Transverse colon (tissue), 4 donors: ENCODE data around the gene SHISAL1. TPM values are rescaled to one million over a fixed set of nuclear protein-coding genes. Genes with fewer than 3 reads are reported as not detected.

Experiments used
- DNase-seq: peaks from one replicate; pipeline ENCODE4 v3.0.0-alpha.2; 2019
- H3K27ac ChIP-seq, 4 donors: fragments of 200-600 bp; sonication (generic); 2 replicates each; pipeline ENCODE4 v1.5.1; 2016 to 2018; ENCODE audit warnings: inconsistent platforms in 4 of 4
- H3K27me3 ChIP-seq: fragments of 200-600 bp; sonication (generic); 2 replicates; pipeline ENCODE4 v1.5.1; 2017; ENCODE audit warnings: inconsistent platforms
- H3K36me3 ChIP-seq, 4 donors: fragments of 200-600 bp; sonication (generic); 2 replicates each; pipeline ENCODE4 v1.5.1; 2017 to 2019; ENCODE audit warnings: inconsistent platforms in 4 of 4
- H3K4me1 ChIP-seq, 4 donors: fragments of 200-600 bp; sonication (generic); 2 replicates each; pipeline ENCODE4 v1.5.1; 2017 to 2020; ENCODE audit warnings: inconsistent platforms in 4 of 4
- H3K4me3 ChIP-seq, 4 donors: fragments of 200-600 bp; sonication (generic); 1 replicate in 1 of 4; 2 replicates in 3 of 4; pipeline versions ENCODE4 v1.5.1 to v1.6.1; 2017 to 2019; ENCODE audit warnings: inconsistent platforms in 4 of 4
- H3K9me3 ChIP-seq, 2 donors: fragments of 200-600 bp; sonication (generic); 2 replicates each; pipeline ENCODE4 v1.5.1; 2017 to 2019; ENCODE audit warnings: inconsistent platforms in 2 of 2
- EP300 ChIP-seq: sonication (generic); formaldehyde crosslinking; IDR thresholded peaks from one replicate; pipeline ENCODE4 v1.6.1; 2017; ENCODE audit warnings: antibody characterized with exemption, low read depth
- POLR2A ChIP-seq: fragments of 450-650 bp; IDR thresholded peaks from one replicate; pipeline ENCODE4 v1.6.1; 2016; ENCODE audit warnings: antibody characterized with exemption, mild to moderate bottlenecking, moderate library complexity
- POLR2AphosphoS5 ChIP-seq, 3 donors: sonication (generic); formaldehyde crosslinking; IDR thresholded peaks; one replicate each; pipeline ENCODE4 v1.6.1; 2016; ENCODE audit warnings: antibody characterized with exemption in 3 of 3
- WGBS, 2 donors: methylation state at CpG; one replicate each; pipeline ENCODE4 v1.1.5; 2018; ENCODE audit warnings: low coverage in 1 of 2; 5-methylcytosine and 5-hydroxymethylcytosine counted together
- in situ Hi-C, 4 donors: fragments of 200-750 bp; cut with MboI; loops; one replicate each; pipeline versions ENCODE4 v1.15.0 to v1.15.1; 2017; ENCODE audit warnings: low sequenced_read_pairs in 3 of 4, low pct_ligation_motif_present in 1 of 4, low pct_unique_long_range_greater_than_20kb in 1 of 4
- intact Hi-C: fragments of 100-400 bp; cut with DNase I; formaldehyde crosslinking; loops from one replicate; pipeline ENCODE4 v1.15.1; 2023; ENCODE audit warnings: low total_unique reads
- total RNA-seq, 4 donors: library from RNA; depleted of rRNA; stranded (reverse); fragments of >200 nt; gene quantifications; one replicate each; pipeline ENCODE4 v1.1.0, GENCODE V29; 2016
- TF ChIP-seq, protein P1 (sequence below), 5 experiments: fragments of 200-600 bp in 3 of 5; fragments of 450-650 bp in 2 of 5; sonication (generic) in 3 of 5; IDR thresholded peaks; 1 replicate in 2 of 5; 2 replicates in 3 of 5; pipeline ENCODE4 v1.5.1; 2016 to 2017; ENCODE audit warnings: antibody characterized with exemption in 5 of 5, inconsistent platforms in 3 of 5, mild to moderate bottlenecking in 2 of 5, moderate library complexity in 1 of 5

SHISAL1 gene
- total RNA-seq, 4 donors from 2014 or later, result 1.9 to 4.6 (median 3.2) TPM

DNA sequence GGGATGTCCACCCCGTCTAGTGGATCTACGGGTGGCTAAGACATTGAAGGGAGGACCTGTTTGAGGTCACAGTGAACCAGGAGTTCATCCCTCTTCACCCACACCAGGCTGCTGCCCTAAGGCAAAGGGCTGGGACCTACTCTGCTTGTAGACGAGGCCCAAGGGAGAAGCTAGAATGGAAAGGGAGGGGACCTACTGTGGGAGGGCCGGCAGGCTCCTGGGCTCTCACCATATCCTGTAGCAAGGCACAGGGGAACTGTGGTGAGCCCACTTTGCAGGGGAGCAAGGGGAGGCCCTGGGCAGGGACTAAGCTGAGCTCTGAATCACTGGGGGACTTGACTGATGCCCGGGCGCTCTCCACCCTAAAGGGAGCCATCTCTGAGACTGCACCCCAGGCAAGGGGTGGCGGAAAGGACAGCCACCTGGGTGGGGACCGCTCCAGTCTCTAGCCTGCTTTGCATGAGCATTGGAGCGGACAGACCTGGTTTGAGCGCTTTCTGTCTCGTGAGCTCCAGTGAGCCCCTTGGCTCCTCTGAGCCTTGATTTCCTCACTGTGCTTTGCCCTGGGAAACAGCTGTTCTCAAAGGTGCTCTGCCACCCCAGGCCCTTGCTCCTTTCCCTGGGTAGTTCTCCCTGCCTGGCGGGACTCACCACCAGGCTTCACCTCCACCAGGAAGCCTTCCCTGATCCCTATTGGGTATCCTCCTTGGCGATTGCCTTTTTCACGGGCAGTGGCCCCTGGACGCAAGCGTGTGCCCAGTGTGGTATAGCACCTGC, 107.8 kb downstream of the SHISAL1 start:
- Histone ChIP-seq H3K27ac (no peak overlapping the region), H3K4me1 (no peaks in the 10 kb centered on the region), H3K27me3 (no peaks in the 10 kb centered on the region), H3K36me3 (no peaks in the 10 kb centered on the region), H3K4me3 (no peak overlapping the region), H3K9me3 (no peaks in the 10 kb centered on the region)
- 83% methylated on average over 16 of the region's 16 CpGs; no CpG with 5 or more reads in 1 of the 2 donors for WGBS, 2 donors
- DNase-seq, result no peak
- in situ Hi-C loops (no loop called here), intact Hi-C loops (no loop called here)
- no peak for TF ChIP-seq EP300
- no peak for TF ChIP-seq POLR2AphosphoS5 (IDR thresholded peaks at IDR 0.05)
- TF ChIP-seq POLR2A, result no peak
- TF ChIP-seq, protein P1, sequence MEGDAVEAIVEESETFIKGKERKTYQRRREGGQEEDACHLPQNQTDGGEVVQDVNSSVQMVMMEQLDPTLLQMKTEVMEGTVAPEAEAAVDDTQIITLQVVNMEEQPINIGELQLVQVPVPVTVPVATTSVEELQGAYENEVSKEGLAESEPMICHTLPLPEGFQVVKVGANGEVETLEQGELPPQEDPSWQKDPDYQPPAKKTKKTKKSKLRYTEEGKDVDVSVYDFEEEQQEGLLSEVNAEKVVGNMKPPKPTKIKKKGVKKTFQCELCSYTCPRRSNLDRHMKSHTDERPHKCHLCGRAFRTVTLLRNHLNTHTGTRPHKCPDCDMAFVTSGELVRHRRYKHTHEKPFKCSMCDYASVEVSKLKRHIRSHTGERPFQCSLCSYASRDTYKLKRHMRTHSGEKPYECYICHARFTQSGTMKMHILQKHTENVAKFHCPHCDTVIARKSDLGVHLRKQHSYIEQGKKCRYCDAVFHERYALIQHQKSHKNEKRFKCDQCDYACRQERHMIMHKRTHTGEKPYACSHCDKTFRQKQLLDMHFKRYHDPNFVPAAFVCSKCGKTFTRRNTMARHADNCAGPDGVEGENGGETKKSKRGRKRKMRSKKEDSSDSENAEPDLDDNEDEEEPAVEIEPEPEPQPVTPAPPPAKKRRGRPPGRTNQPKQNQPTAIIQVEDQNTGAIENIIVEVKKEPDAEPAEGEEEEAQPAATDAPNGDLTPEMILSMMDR (IDR thresholded peaks at IDR 0.05), result no peak

GRCh38 chr22:44203203-44203602, 109.5 kb downstream of the SHISAL1 start:
- in situ Hi-C loops (no loop called here), intact Hi-C loops (no loop called here)
- no peaks in the 10 kb centered on the region for H3K36me3 ChIP-seq
- no peak for TF ChIP-seq EP300
- no peak for TF ChIP-seq POLR2AphosphoS5 (IDR thresholded peaks at IDR 0.05)
- no peak for TF ChIP-seq POLR2A
- TF ChIP-seq, protein P1 (IDR thresholded peaks at IDR 0.05), result no peak
- H3K27me3 ChIP-seq, result no peaks in the 10 kb centered on the region
- no peak for DNase-seq
- no peaks in the 10 kb centered on the region for H3K4me1 ChIP-seq
- no peaks in the 10 kb centered on the region for H3K9me3 ChIP-seq
- no peak overlapping the region for H3K4me3 ChIP-seq
- 63 to 81% methylated on average over 3 to 6 of the region's 6 CpGs for WGBS, 2 donors
- H3K27ac ChIP-seq, result no peak overlapping the region

GRCh38 chr22:44202261-44202789, 110.4 kb downstream of the SHISAL1 start:
- H3K27me3 ChIP-seq, result no peaks in the 10 kb centered on the region
- intact Hi-C loops, result no loop called here
- H3K4me1 ChIP-seq, result no peaks in the 10 kb centered on the region
- 73% methylated on average over 7 to 11 of the region's 11 CpGs for WGBS, 2 donors
- no peak for TF ChIP-seq EP300
- TF ChIP-seq, protein P1 (IDR thresholded peaks at IDR 0.05), result no peak
- TF ChIP-seq POLR2AphosphoS5 (IDR thresholded peaks at IDR 0.05), result no peak
- no peak for TF ChIP-seq POLR2A
- no peaks in the 10 kb centered on the region for H3K36me3 ChIP-seq
- DNase-seq, result no peak
- H3K4me3 ChIP-seq, result no peak overlapping the region
- in situ Hi-C loops, result no loop called here
- no peaks in the 10 kb centered on the region for H3K9me3 ChIP-seq
- no peak overlapping the region for H3K27ac ChIP-seq

DNA sequence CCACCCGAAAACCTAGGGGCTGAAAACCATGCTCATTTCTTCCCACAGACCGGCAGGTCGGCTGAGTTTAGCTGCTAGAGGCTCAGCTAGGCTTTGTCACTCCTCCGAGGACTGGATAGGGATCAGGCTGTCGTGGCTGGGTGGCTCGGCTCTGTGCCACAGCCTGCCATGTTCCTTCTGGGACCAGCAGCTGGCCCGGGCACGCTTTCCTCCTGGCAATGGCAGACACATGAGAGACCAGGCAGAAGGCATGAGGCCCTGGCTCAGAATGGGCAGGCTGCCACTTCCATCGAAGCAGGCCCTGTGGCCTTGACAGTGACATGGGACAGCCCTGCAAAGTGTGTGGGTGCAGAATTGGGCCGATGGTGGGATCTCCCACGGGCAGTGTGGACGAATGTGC, 111.1 kb downstream of the SHISAL1 start:
- Histone ChIP-seq H3K27me3 (no peaks in the 10 kb centered on the region), H3K4me3 (no peak overlapping the region), H3K4me1 (no peaks in the 10 kb centered on the region), H3K36me3 (no peaks in the 10 kb centered on the region), H3K9me3 (no peaks in the 10 kb centered on the region), H3K27ac (no peak overlapping the region)
- intact Hi-C loops, result no loop called here
- in situ Hi-C loops, result no loop called here
- no peak for DNase-seq
- TF ChIP-seq, protein P1 (IDR thresholded peaks at IDR 0.05), result no peak
- TF ChIP-seq POLR2AphosphoS5 (IDR thresholded peaks at IDR 0.05) (no peak), POLR2A (no peak), EP300 (no peak)
- 88% methylated on average over 12 of the region's 12 CpGs; no CpG with 5 or more reads in 1 of the 2 donors for WGBS, 2 donors
